Testis (tissue), 3 donors: Measurements from ENCODE around the gene RETN. TPM values are rescaled to one million over a fixed set of nuclear protein-coding genes. Genes with fewer than 3 reads are reported as not detected.

Experiments
- DNase-seq: peaks from one replicate; pipeline ENCODE4 v3.0.0-alpha.2; 2019
- H3K27ac ChIP-seq, 2 donors: fragments of 200-600 bp; sonication (generic); one replicate each; pipeline ENCODE4 v1.5.1; 2019
- H3K27me3 ChIP-seq: fragments of 200-600 bp; sonication (generic); one replicate; pipeline ENCODE4 v1.5.1; 2019
- H3K36me3 ChIP-seq: fragments of 200-600 bp; sonication (generic); one replicate; pipeline ENCODE4 v1.5.1; 2017; ENCODE audit warnings: low read depth; ENCODE audit errors: missing control alignments
- H3K4me1 ChIP-seq: fragments of 200-600 bp; sonication (generic); one replicate; pipeline ENCODE4 v1.5.1; 2019
- H3K4me3 ChIP-seq, 2 donors: fragments of 200-600 bp; sonication (generic); one replicate each; pipeline ENCODE4 v1.5.1; 2017 to 2019
- H3K9me3 ChIP-seq: fragments of 200-600 bp; sonication (generic); one replicate; pipeline ENCODE4 v1.5.1; 2017
- POLR2A ChIP-seq: fragments of 450-650 bp; IDR thresholded peaks from one replicate; pipeline ENCODE4 v1.6.1; 2017; ENCODE audit warnings: antibody characterized with exemption, mild to moderate bottlenecking, moderate library complexity
- WGBS, 2 donors: methylation state at CpG; one replicate each; pipeline ENCODE4 v1.1.5; 2018; 5-methylcytosine and 5-hydroxymethylcytosine counted together
- intact Hi-C: fragments of 100-400 bp; cut with DNase I; formaldehyde crosslinking; loops from one replicate; pipeline ENCODE4 v1.15.1; 2023; ENCODE audit warnings: low total_unique reads
- polyA plus RNA-seq: library from polyadenylated mRNA; stranded (reverse); fragments of 350-450 nt; fragmentation: Illumina TruSeq; extraction: RNeasy Lipid Tissue Mini Kit (QIAGEN cat#74804); gene quantifications from one replicate; pipeline ENCODE4 v1.2.3, GENCODE V29; 2014; ENCODE audit warnings: low read depth, low replicate concordance; ENCODE audit not compliant: insufficient read depth
- total RNA-seq, 2 donors: library from RNA; depleted of rRNA; stranded (reverse); fragments of >200 nt; gene quantifications; one replicate each; pipeline ENCODE4 v1.2.3, GENCODE V29; 2016
- TF ChIP-seq, protein P1 (sequence below), 3 experiments: fragments of 450-650 bp in 2 of 3; fragments of 200-600 bp in 1 of 3; sonication (generic) in 1 of 3; IDR thresholded peaks; one replicate each; pipeline ENCODE4 v1.5.1; 2016 to 2019; ENCODE audit warnings: antibody characterized with exemption in 3 of 3, mild to moderate bottlenecking in 2 of 3, moderate library complexity in 1 of 3

RETN gene
- total and polyA plus RNA-seq, 3 donors from 2014 or later: 1.9 TPM; not detected in 2

DNA sequence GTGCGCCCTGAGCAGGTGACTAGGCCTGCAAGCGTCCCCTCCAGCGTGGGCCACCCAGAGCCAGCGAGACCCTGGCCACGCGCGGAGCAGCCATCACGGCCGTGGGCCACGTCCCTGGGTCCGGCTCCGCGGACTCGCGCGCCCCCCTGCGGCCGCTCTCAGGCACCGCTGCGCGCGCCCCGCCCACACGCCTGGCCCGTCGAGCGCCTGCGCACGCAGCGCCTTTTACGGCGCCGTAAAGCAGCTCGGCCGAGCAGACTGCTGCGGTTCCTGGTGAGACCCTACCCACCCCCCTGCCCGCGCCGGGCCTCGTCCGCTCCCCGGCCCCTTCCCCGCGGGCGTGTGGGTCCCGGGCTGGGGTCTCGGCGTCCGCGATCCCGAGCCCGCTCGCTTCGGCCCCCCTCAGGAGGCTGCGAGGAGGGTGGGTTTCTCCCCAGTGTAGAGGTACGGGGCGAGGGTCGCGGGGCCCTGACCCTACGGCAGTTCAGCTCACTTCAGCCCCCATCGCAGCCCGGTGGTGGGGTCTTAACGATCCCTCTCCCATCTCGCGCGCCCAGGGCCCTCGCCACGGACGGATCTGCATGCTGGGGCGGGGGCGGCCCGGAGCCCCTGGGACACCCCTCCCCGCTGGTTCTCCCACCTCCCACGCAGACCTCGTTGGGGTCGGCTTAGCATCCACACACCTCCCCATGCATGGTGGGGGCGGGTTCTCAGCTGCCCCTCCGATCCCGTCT is 11.9 kb downstream of the RETN start, which contains the start of gene TRAPPC5:
Gene TRAPPC5, plus strand, starts transcription at position 228 of the 734 bp plus-strand sequence. CDS start 1,421 bp downstream, outside the sequence.
- Histone ChIP-seq H3K9me3 (no peaks in the 10 kb centered on the region), H3K4me1 (peaks cover 11% of the 10 kb centered on the region), H3K36me3 (no peaks in the 10 kb centered on the region), H3K27ac (peak within 1 kb of the TSS; percentile 86 to 88), H3K27me3 (no peaks in the 10 kb centered on the region), H3K4me3 (peak within 1 kb of the TSS; percentile 98 to 100)
- intact Hi-C loops: no loop called here
- 0% methylated on average over 31 to 58 of the region's 79 CpGs for WGBS, 2 donors
- TF ChIP-seq POLR2A: no peak
- TF ChIP-seq, protein P1, sequence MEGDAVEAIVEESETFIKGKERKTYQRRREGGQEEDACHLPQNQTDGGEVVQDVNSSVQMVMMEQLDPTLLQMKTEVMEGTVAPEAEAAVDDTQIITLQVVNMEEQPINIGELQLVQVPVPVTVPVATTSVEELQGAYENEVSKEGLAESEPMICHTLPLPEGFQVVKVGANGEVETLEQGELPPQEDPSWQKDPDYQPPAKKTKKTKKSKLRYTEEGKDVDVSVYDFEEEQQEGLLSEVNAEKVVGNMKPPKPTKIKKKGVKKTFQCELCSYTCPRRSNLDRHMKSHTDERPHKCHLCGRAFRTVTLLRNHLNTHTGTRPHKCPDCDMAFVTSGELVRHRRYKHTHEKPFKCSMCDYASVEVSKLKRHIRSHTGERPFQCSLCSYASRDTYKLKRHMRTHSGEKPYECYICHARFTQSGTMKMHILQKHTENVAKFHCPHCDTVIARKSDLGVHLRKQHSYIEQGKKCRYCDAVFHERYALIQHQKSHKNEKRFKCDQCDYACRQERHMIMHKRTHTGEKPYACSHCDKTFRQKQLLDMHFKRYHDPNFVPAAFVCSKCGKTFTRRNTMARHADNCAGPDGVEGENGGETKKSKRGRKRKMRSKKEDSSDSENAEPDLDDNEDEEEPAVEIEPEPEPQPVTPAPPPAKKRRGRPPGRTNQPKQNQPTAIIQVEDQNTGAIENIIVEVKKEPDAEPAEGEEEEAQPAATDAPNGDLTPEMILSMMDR (IDR thresholded peaks at IDR 0.05): peak; percentile 95 to 99 (median 97)
- DNase-seq: peak; percentile 90

DNA sequence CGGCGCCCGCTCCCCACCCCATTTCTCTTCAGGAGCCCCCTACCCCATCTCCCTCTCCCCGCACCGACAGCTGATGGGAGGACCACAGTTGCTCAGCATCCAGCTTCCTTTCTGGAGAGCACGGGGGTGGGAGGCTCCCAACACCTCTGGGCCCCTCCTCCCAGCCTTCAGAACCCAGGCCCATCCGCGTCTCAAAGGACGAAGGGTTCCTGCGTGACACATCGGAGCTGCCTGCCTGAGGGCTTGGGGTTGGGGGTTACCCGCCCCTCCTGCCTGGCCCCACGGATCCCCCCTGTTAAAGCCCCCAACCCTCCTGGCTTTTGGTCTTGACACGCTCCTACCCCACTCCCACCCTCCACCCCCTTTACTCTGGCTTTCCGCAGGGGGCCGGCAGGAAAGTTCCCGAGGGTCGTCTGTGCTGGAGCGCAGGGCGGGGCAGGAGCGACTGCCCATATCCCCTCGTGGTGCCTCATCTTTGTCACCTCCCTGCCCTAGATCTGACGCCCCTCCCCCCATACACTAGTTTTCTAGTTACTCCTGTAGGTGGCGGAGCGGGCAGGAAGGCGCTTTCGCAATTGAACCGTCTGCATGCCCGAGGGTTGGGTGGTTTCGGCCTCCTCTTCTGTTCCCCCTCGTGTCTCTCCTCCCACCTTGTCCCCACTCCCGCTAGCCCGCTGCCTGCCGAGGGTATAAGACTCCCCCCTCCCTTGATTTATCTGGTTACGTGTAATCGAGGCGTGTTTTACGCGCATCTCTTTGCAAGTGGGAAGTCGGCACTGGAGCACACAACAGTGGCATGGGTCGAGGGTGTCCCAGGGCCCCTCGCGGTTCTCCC is 12.7 kb downstream of the RETN start:
- intact Hi-C loops: no loop called here
- TF ChIP-seq, protein P1 (IDR thresholded peaks at IDR 0.05): peak; percentile 32 to 53 (median 37)
- no peak for TF ChIP-seq POLR2A
- Histone ChIP-seq H3K4me1 (peaks cover 11% of the 10 kb centered on the region), H3K4me3 (peak overlapping the region; percentile 98 to 100), H3K36me3 (no peaks in the 10 kb centered on the region), H3K9me3 (no peaks in the 10 kb centered on the region), H3K27ac (peak overlapping the region; percentile 86 to 88), H3K27me3 (no peaks in the 10 kb centered on the region)
- 3 to 4% methylated on average over 42 to 43 of the region's 43 CpGs for WGBS, 2 donors
- peak; percentile 86 for DNase-seq

DNA sequence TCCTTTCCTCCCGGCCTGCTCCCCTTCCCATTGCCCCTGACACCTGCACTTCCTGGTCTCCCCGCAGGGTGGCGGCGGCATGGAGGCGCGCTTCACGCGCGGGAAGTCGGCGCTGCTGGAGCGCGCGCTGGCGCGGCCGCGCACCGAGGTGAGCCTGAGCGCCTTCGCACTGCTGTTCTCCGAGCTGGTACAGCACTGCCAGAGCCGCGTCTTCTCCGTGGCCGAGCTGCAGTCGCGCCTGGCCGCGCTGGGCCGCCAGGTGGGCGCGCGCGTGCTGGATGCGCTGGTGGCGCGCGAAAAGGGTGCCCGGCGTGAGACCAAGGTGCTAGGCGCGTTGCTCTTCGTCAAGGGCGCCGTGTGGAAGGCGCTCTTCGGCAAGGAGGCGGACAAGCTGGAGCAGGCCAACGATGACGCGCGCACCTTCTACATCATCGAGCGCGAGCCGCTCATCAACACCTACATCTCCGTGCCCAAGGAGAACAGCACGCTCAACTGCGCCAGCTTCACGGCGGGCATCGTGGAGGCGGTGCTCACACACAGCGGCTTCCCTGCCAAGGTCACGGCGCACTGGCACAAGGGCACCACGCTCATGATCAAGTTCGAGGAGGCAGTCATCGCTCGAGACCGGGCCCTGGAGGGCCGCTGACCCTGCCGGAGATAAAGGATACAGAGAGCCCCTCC is 13.5 kb downstream of the RETN start:
- no peaks in the 10 kb centered on the region for H3K27me3 ChIP-seq
- H3K4me1 ChIP-seq: peaks cover 11% of the 10 kb centered on the region
- H3K27ac ChIP-seq: no peak overlapping the region
- peak overlapping the region; percentile 98 to 100 for H3K4me3 ChIP-seq
- H3K36me3 ChIP-seq: no peaks in the 10 kb centered on the region
- WGBS, 2 donors: 56 to 67% methylated on average over 68 to 74 of the region's 74 CpGs
- DNase-seq: no peak
- H3K9me3 ChIP-seq: no peaks in the 10 kb centered on the region
- TF ChIP-seq POLR2A: no peak
- TF ChIP-seq, protein P1 (IDR thresholded peaks at IDR 0.05): peak in 1 of 3 experiments; percentile 29
- intact Hi-C loops: no loop called here

DNA sequence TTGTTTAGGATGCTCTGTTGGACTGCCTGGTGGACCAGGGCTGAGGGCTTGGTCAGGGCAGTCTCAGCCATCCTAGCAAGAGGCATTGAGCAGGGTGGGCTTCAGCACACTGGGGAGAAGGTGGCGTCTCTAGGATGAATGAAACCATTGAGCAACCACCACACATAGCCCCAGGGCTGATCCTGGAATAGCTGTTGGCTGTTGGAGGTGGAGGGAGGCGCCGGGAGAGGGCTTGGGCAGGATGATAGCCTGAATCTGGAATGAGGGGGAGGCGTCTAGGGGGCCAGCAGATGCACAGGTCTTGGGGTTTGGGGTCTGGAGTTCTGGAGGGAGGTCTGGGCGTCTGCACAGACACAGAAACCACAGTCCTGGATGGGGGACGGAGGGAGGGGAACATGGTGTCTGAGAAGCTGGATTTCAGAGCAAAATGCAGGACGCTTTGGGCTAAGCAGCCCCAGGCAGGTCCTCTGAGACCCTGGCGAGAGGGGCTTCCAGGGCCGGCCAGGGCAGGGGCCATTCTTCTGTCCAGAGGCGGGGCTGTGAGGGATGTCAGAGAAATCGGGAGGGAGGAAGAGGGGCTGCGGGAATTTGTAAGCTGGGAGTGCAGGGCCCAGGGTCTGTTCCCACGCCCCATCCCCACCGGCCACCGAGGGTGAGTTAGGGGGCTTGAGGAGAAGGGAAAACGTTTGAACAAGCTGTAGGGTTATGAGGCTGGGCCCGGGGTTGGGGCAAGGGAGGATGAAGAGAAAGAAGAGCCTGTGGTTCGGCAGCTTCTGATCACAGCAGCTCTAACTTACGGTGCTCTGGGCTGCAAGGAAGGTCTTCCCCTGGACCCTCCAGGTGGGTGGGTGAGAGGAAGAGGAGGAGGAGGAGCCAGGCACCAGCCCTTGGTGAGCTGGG is 16.9 kb downstream of the RETN start:
- Histone ChIP-seq H3K4me3 (no peak overlapping the region), H3K27ac (no peak overlapping the region), H3K4me1 (peaks cover 7% of the 10 kb centered on the region), H3K9me3 (no peaks in the 10 kb centered on the region), H3K36me3 (no peaks in the 10 kb centered on the region), H3K27me3 (no peaks in the 10 kb centered on the region)
- no peak for TF ChIP-seq POLR2A
- TF ChIP-seq, protein P1 (IDR thresholded peaks at IDR 0.05): no peak
- WGBS, 2 donors: 35 to 56% methylated on average over 19 of the region's 19 CpGs
- DNase-seq: no peak
- intact Hi-C loops: no loop called here
